ENCODE measurements around the gene MBD3.

MBD3 gene

DNA sequence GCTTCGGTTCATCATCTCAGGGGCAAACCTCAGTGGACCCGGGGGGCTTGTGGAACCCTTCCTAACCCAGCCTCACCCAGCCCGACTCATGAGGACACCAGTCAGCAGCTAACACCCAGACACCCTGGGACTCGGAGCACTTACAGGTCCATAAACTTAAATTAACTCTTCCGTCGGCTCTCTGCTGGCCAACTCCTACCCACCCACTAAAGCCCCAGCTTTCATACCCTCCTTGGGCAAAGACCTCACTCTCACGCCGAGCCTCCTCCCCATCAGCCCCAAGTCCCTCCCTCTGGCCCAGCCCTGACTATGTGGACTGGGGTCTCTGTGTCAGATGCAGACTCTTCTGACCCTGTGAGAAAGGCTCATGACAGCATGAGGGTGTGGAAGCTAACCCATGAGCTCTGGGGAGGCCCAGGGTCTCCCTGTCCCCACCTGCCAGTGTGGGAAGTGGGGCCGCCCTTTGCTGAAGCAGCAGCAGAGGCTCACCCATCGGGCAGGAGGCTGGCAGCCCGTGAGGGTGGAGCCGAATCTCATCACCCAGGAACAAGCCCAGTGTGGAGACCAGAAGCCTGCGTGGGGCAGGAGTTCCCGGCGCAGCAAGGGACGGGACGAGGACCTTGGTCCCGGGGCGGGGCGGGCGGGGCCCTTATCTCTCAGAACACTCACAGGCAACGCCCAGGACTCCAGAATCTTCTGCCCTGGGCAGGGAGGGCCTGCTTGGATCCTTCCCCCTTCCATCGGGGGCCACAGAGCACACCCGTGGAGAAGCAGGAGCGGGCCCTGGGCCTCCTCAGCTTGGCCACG is 40.0 kb upstream of the MBD3 start:
- no peak overlapping the region for H3K4me3 ChIP-seq (ENCODE audit: low read length)
- no peak for DNase-seq (ENCODE audit: low read depth)
- TF ChIP-seq, protein P1, sequence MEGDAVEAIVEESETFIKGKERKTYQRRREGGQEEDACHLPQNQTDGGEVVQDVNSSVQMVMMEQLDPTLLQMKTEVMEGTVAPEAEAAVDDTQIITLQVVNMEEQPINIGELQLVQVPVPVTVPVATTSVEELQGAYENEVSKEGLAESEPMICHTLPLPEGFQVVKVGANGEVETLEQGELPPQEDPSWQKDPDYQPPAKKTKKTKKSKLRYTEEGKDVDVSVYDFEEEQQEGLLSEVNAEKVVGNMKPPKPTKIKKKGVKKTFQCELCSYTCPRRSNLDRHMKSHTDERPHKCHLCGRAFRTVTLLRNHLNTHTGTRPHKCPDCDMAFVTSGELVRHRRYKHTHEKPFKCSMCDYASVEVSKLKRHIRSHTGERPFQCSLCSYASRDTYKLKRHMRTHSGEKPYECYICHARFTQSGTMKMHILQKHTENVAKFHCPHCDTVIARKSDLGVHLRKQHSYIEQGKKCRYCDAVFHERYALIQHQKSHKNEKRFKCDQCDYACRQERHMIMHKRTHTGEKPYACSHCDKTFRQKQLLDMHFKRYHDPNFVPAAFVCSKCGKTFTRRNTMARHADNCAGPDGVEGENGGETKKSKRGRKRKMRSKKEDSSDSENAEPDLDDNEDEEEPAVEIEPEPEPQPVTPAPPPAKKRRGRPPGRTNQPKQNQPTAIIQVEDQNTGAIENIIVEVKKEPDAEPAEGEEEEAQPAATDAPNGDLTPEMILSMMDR (conservative IDR thresholded peaks at IDR 0.05; ENCODE audit: low read depth, low read length): no peak

DNA sequence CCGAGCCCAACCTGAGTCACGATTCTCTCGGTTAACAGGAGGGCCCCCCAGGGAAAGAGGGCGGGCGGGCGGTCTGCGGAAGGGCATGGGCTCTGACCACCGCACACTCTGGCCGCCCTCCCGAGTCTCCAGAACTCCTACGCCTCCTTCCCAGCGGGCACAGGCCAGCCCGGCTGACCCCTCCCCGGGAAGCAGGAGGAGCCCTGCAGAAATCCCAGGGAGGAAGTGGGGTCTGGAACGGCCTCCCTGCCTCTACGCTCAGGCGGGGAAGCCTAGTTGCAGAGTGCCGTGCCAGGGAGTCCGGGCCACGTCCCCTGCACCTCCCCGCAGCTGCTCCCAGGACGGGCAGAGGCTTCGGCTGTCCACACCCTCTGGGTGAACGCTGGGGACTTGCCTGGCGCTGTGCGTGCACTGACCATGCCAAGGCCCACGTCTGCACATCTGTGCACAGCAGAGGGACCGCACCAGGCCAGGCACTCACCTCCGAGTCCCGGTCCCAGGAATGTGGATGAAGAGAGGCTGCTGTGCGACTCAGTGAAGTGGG is 39.0 kb upstream of the MBD3 start:
- no peak for DNase-seq (ENCODE audit: low read depth)
- no peak overlapping the region for H3K4me3 ChIP-seq (ENCODE audit: low read length)
- TF ChIP-seq, protein P1 (conservative IDR thresholded peaks at IDR 0.05; ENCODE audit: low read depth, low read length): no peak

DNA sequence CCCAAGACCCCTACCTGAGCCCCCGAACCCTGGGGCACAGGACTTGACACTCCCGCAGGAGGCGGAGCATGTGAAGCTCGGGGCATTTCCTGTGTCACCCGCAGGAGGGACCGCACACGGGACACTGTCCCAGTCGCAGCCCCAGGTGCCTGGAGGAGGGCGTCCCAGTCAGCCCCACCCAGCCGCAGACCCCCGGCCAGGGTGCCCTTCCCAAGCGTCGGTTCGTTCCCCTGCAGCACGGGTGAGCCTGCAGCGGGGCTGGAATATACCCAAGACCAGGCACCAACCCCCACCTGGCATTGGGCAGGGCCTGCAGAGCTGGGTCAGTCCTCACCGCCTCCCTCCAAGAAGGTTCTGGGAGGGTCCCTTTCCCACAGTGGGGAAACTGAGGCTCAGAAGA is 38.1 kb upstream of the MBD3 start:
- no peak for DNase-seq (ENCODE audit: low read depth)
- TF ChIP-seq, protein P1 (conservative IDR thresholded peaks at IDR 0.05; ENCODE audit: low read depth, low read length): no peak
- no peak overlapping the region for H3K4me3 ChIP-seq (ENCODE audit: low read length)

DNA sequence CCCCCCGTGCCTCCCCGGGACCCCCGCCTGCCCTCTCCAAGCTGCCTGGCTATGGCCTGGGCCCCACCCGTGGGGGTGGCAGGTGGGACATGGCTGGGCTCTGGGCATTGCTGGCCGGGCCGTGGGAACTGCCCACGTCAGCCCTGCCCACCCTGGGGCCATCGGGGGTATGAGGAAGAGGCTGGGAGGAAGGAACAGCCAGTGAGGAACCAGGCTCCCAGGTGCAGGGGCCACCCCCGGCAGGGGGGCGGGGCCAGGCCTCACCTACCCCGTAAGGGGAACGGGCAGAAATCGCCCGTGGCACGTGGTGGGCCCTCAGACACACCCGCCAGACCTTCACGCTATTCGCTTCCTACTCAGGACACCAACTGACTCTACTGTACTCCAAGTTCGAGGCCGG is 37.3 kb upstream of the MBD3 start:
- TF ChIP-seq, protein P1 (conservative IDR thresholded peaks at IDR 0.05; ENCODE audit: low read depth, low read length): no peak
- no peak for DNase-seq (ENCODE audit: low read depth)
- H3K4me3 ChIP-seq (ENCODE audit: low read length): no peak overlapping the region

DNA sequence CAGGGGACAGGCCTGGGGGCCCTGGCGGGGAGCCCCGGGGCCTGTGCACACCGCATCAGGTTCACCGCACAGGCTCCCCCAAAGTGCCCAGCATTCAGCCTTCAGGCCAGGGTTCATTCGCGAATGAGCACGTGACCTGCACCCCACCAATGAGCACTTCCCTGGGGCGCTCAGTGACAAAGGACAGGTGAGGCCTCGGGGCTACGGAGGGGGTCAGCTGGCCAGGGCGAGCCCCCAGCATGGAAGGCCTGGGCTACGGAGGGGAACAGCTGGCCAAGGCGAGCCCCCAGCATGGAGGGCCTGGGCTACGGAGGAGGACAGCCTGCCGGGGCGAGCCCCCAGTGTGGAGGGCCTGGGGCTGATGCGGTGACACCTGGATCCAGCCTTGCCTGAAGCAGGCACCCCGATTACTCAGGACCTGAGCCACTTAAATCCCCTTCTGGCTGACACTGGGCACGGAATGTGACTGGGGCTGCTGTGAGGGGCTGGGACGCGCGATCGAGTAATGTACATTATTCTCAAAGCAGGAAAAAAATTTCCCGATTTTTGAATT is 36.7 kb upstream of the MBD3 start:
- DNase-seq (ENCODE audit: low read depth): no peak
- no peak overlapping the region for H3K4me3 ChIP-seq (ENCODE audit: low read length)
- TF ChIP-seq, protein P1 (conservative IDR thresholded peaks at IDR 0.05; ENCODE audit: low read depth, low read length): no peak

DNA sequence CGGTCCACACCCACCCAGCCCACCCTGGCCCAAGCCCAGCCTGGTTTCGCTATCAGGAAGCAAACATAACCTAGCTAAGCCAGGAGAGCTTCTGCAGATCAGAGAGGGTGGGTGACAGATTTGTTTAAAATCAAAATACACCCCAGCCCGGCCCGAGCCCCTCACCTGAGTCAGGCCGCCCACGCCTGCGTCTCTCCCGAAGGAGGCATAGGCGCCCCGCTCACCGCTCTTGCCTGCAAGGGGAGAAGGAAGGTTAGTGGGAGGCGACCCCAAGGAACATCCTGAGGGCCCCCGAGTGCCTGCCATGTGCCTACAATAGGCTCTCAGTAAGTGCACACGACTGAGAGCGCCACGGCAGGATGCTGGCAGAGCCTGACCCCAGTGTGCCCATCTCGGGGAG is 34.5 kb upstream of the MBD3 start:
- TF ChIP-seq, protein P1 (conservative IDR thresholded peaks at IDR 0.05; ENCODE audit: low read depth, low read length): no peak
- no peak overlapping the region for H3K4me3 ChIP-seq (ENCODE audit: low read length)
- no peak for DNase-seq (ENCODE audit: low read depth)

Measured in retinal pigment epithelial cell (primary cell).